Measurements from ENCODE around the gene GRIN2D. TPM values are rescaled to one million over a fixed set of nuclear protein-coding genes. Genes with fewer than 3 reads are reported as not detected.
A peak's percentile ranks its signal among the peaks of the same experiment; 100 is the strongest.

Gene GRIN2D
- total RNA-seq, 4 donors from 2014 or later: 0.08 to 0.62 (median 0.47) TPM; not detected in 1

DNA sequence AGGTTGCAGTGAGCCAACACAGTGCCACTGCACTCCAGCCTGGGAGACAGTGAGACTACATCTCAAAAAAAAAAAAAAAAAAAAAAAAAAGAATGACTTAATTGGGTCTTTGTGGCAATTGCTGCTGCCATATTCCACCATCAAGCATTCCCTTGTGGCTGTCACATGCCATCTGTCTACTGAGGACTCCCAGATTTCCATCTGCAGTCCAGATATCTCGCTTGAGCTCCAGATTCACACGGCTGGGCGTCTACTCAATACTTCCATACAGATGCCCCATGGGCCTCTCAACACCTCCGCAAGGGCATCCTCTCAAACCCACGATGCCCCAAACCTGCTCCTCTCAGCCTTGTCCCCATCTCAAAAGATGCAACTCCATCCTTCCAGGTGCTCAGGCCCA is 42.6 kb upstream of the GRIN2D start:
- H3K4me1 ChIP-seq: peaks cover 0 to 7% (median 0%) of the 10 kb centered on the region in 3 donors
- no peaks in the 10 kb centered on the region for H3K9me3 ChIP-seq
- 89% methylated on average over 5 of the region's 5 CpGs; no CpG with 5 or more reads in 1 of the 2 donors for WGBS, 2 donors (ENCODE audit: low coverage in 1 of 2)

DNA sequence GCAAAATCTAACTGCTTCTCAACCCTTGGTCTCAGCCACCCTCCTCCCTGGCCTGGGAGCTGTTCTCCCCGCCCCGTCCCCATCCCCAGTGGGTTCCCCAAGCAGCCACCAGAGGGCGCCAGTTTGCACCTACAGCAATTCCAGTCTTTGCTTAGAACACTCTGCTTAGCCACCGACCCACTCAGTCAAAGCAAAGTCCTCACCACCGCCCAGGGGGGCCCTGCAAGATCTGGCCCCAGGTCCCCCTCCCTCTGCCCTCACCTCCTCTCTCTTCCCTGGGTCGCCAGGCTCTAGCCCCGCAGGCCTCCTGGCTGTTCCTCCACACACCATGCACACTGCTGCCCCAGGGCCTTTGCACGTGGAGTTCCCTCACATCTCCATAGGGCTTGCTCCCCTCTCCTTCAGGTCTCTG is 42.1 kb upstream of the GRIN2D start:
- 20 to 40% methylated on average over 2 to 6 of the region's 8 CpGs for WGBS, 2 donors (ENCODE audit: low coverage in 1 of 2)
- Histone ChIP-seq H3K27ac (no peak overlapping the region), H3K4me3 (no peak overlapping the region), H3K4me1 (peaks cover 0 to 7% (median 0%) of the 10 kb centered on the region in 3 donors), H3K36me3 (peaks cover 0 to 10% of the 10 kb centered on the region in 2 donors), H3K27me3 (no peaks in the 10 kb centered on the region), H3K9me3 (no peaks in the 10 kb centered on the region)
- no peak for TF ChIP-seq POLR2A (IDR thresholded peaks at IDR 0.05)
- TF ChIP-seq, protein P1, sequence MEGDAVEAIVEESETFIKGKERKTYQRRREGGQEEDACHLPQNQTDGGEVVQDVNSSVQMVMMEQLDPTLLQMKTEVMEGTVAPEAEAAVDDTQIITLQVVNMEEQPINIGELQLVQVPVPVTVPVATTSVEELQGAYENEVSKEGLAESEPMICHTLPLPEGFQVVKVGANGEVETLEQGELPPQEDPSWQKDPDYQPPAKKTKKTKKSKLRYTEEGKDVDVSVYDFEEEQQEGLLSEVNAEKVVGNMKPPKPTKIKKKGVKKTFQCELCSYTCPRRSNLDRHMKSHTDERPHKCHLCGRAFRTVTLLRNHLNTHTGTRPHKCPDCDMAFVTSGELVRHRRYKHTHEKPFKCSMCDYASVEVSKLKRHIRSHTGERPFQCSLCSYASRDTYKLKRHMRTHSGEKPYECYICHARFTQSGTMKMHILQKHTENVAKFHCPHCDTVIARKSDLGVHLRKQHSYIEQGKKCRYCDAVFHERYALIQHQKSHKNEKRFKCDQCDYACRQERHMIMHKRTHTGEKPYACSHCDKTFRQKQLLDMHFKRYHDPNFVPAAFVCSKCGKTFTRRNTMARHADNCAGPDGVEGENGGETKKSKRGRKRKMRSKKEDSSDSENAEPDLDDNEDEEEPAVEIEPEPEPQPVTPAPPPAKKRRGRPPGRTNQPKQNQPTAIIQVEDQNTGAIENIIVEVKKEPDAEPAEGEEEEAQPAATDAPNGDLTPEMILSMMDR (IDR thresholded peaks at IDR 0.05): peak in 3 of 4 experiments; percentile 35 to 77 (median 55)
- peak; percentile 46 for ATAC-seq

More for the DNA sequence above, 42.6 kb upstream of the GRIN2D start:
- Histone ChIP-seq H3K4me3 (no peak overlapping the region), H3K27ac (no peak overlapping the region), H3K27me3 (no peaks in the 10 kb centered on the region), H3K36me3 (peaks cover 0 to 8% of the 10 kb centered on the region in 2 donors)
- TF ChIP-seq POLR2AphosphoS5 (IDR thresholded peaks at IDR 0.05): no peak
- no peak for ATAC-seq

GRCh38 chr19:48353677-48354076 is 39.8 kb upstream of the GRIN2D start:
- 92 to 100% methylated on average over 1 to 5 of the region's 5 CpGs for WGBS, 2 donors (ENCODE audit: low coverage in 1 of 2)
- no peaks in the 10 kb centered on the region for H3K9me3 ChIP-seq
- no peak overlapping the region for H3K4me3 ChIP-seq
- no peaks in the 10 kb centered on the region for H3K27me3 ChIP-seq
- H3K27ac ChIP-seq: no peak overlapping the region
- H3K4me1 ChIP-seq: no peaks in the 10 kb centered on the region
- peaks cover 0 to 14% of the 10 kb centered on the region in 2 donors for H3K36me3 ChIP-seq
- no peak for ATAC-seq
- no peak for TF ChIP-seq POLR2AphosphoS5 (IDR thresholded peaks at IDR 0.05)
- TF ChIP-seq, protein P1 (IDR thresholded peaks at IDR 0.05): no peak
- no peak for TF ChIP-seq EP300 (IDR thresholded peaks at IDR 0.05)
- no peak for TF ChIP-seq POLR2A (IDR thresholded peaks at IDR 0.05)

GRCh38 chr19:48354332-48354992 is 39.0 kb upstream of the GRIN2D start:
- TF ChIP-seq EP300 (IDR thresholded peaks at IDR 0.05) (no peak), POLR2A (IDR thresholded peaks at IDR 0.05) (no peak), POLR2AphosphoS5 (IDR thresholded peaks at IDR 0.05) (no peak)
- TF ChIP-seq, protein P1 (IDR thresholded peaks at IDR 0.05): no peak
- Histone ChIP-seq H3K27me3 (no peaks in the 10 kb centered on the region), H3K4me1 (no peaks in the 10 kb centered on the region), H3K9me3 (no peaks in the 10 kb centered on the region), H3K36me3 (peaks cover 0 to 20% of the 10 kb centered on the region in 2 donors), H3K4me3 (no peak overlapping the region), H3K27ac (no peak overlapping the region)
- 84 to 87% methylated on average over 6 to 14 of the region's 15 CpGs for WGBS, 2 donors (ENCODE audit: low coverage in 1 of 2)
- no peak for ATAC-seq

DNA sequence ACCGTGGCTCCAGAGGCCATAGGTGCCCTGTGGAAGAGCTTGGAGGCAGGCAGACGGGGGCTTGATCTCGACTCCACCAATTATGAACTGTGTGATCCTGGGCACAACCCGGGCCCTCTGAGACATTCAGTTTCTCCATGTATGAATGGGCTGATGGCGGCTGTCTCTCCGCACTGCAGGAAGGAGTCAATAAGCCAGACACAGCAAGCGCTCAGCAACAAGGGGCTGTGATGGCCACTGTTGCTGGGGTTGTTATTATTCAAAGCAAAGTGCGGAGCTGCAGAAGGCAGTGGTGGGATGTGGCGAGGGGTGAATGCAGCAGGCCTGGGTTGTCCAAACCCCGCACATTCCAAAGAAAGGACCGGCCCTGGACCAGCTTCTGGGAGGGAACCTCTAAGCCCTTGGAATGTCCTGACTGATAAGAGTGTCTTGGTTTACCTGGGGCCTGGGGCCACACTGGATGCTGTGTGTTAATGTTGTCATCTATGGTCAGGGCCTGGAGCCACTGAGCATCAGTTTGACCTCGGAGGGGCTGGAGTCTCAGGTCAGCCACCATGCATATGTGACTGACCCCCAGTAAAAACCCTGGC is 38.0 kb upstream of the GRIN2D start:
- Histone ChIP-seq H3K4me3 (no peak overlapping the region), H3K27ac (no peak overlapping the region), H3K27me3 (no peaks in the 10 kb centered on the region), H3K9me3 (no peaks in the 10 kb centered on the region), H3K36me3 (peaks cover 0 to 28% of the 10 kb centered on the region in 2 donors), H3K4me1 (no peaks in the 10 kb centered on the region)
- TF ChIP-seq, protein P1 (IDR thresholded peaks at IDR 0.05): no peak
- TF ChIP-seq EP300 (IDR thresholded peaks at IDR 0.05): no peak
- no peak for TF ChIP-seq POLR2AphosphoS5 (IDR thresholded peaks at IDR 0.05)
- no peak for TF ChIP-seq POLR2A (IDR thresholded peaks at IDR 0.05)
- no peak for ATAC-seq
- 78 to 94% methylated on average over 3 to 4 of the region's 12 CpGs for WGBS, 2 donors (ENCODE audit: low coverage in 1 of 2)

All from gastroesophageal sphincter (tissue), 4 donors.